Vagina (tissue), 2 donors: ENCODE measurements around the gene SLX4IP. TPM values are rescaled to one million over a fixed set of nuclear protein-coding genes. Genes with fewer than 3 reads are reported as not detected.

Experiments used
- DNase-seq, 2 donors: peaks; one replicate each; pipeline ENCODE4 v3.0.0-alpha.2; 2017; ENCODE audit errors: extremely low spot score in 2 of 2
- H3K27ac ChIP-seq: fragments of 200-600 bp; sonication (generic); one replicate; pipeline ENCODE4 v1.5.1; 2019
- H3K27me3 ChIP-seq: fragments of 200-600 bp; sonication (generic); one replicate; pipeline ENCODE4 v1.5.1; 2019
- H3K36me3 ChIP-seq, 2 donors: fragments of 200-600 bp; sonication (generic); one replicate each; pipeline ENCODE4 v1.5.1; 2017 to 2019
- H3K4me1 ChIP-seq: fragments of 200-600 bp; sonication (generic); one replicate; pipeline ENCODE4 v1.5.1; 2019
- H3K4me3 ChIP-seq, 2 donors: fragments of 200-600 bp; sonication (generic); 1 replicate in 1 of 2; 2 replicates in 1 of 2; pipeline ENCODE4 v1.5.1; 2016 to 2019
- H3K9me3 ChIP-seq: fragments of 200-600 bp; sonication (generic); one replicate; pipeline ENCODE4 v1.5.1; 2019
- CTCF ChIP-seq, 3 experiments: fragments of 450-650 bp in 2 of 3; fragments of 200-600 bp in 1 of 3; sonication (generic) in 1 of 3; IDR thresholded peaks; one replicate each; pipeline ENCODE4 v1.5.1; 2017 to 2019; ENCODE audit warnings: antibody characterized with exemption in 3 of 3, mild to moderate bottlenecking in 2 of 3, moderate library complexity in 2 of 3
- POLR2A ChIP-seq, 2 donors: fragments of 450-650 bp; IDR thresholded peaks; one replicate each; pipeline ENCODE4 v1.6.1; 2017; ENCODE audit warnings: antibody characterized with exemption in 2 of 2, mild to moderate bottlenecking in 2 of 2, moderate library complexity in 2 of 2
- POLR2AphosphoS5 ChIP-seq, 2 donors: sonication (generic); formaldehyde crosslinking; IDR thresholded peaks; one replicate each; pipeline ENCODE4 v1.9.0; 2017; ENCODE audit warnings: antibody characterized with exemption in 2 of 2, mild to moderate bottlenecking in 2 of 2, low read depth in 1 of 2; ENCODE audit not compliant: insufficient read depth in 1 of 2
- intact Hi-C: fragments of 100-400 bp; cut with DNase I; formaldehyde crosslinking; loops from one replicate; pipeline ENCODE4 v1.15.1; 2023
- total RNA-seq: library from RNA; depleted of rRNA; stranded (reverse); fragments of >200 nt; gene quantifications from one replicate; pipeline ENCODE4 v1.2.3, GENCODE V29; 2016

The SLX4IP gene
- total RNA-seq, 1 donor from 2014 or later, result 4.9 TPM

- Histone ChIP-seq H3K36me3 (peaks cover 0 to 83% of the 10 kb centered on the region in 2 donors), H3K9me3 (no peaks in the 10 kb centered on the region), H3K27ac (peak overlapping the region; percentile 97), H3K27me3 (no peaks in the 10 kb centered on the region), H3K4me3 (no peak overlapping the region), H3K4me1 (peaks cover 65% of the 10 kb centered on the region)
- TF ChIP-seq POLR2A (IDR thresholded peaks at IDR 0.05), result no peak
- no peak for TF ChIP-seq CTCF (IDR thresholded peaks at IDR 0.05)
- TF ChIP-seq POLR2AphosphoS5 (IDR thresholded peaks at IDR 0.05; ENCODE audit: insufficient read depth in 1 of 2, low read depth in 1 of 2), result no peak
- DNase-seq, result no peak
- intact Hi-C loops, result no loop called here
These were observed 214.7 kb downstream of the SLX4IP start for GRCh38 chr20:10649797-10650160.

- no peaks in the 10 kb centered on the region for H3K9me3 ChIP-seq
- no peak overlapping the region for H3K4me3 ChIP-seq
- no peaks in the 10 kb centered on the region for H3K27me3 ChIP-seq
- H3K4me1 ChIP-seq, result peaks cover 82% of the 10 kb centered on the region
- no peak for DNase-seq
- H3K27ac ChIP-seq, result peak overlapping the region; percentile 97
- TF ChIP-seq POLR2A (IDR thresholded peaks at IDR 0.05) (no peak), POLR2AphosphoS5 (IDR thresholded peaks at IDR 0.05; ENCODE audit: insufficient read depth in 1 of 2, low read depth in 1 of 2) (no peak), CTCF (IDR thresholded peaks at IDR 0.05) (no peak)
- peaks cover 0 to 75% of the 10 kb centered on the region in 2 donors for H3K36me3 ChIP-seq
- intact Hi-C loops, result no loop called here
These were observed 216.3 kb downstream of the SLX4IP start for GRCh38 chr20:10651227-10651990.

GRCh38 chr20:10652185-10652584, 217.1 kb downstream of the SLX4IP start:
- H3K36me3 ChIP-seq, result peaks cover 0 to 72% of the 10 kb centered on the region in 2 donors
- no peaks in the 10 kb centered on the region for H3K27me3 ChIP-seq
- H3K27ac ChIP-seq, result peak overlapping the region; percentile 97
- TF ChIP-seq POLR2A (IDR thresholded peaks at IDR 0.05) (no peak), CTCF (IDR thresholded peaks at IDR 0.05) (no peak), POLR2AphosphoS5 (IDR thresholded peaks at IDR 0.05; ENCODE audit: insufficient read depth in 1 of 2, low read depth in 1 of 2) (no peak)
- no peaks in the 10 kb centered on the region for H3K9me3 ChIP-seq
- DNase-seq, result no peak
- H3K4me3 ChIP-seq, result peak overlapping the region in 1 of 2 donors; percentile 3
- peaks cover 87% of the 10 kb centered on the region for H3K4me1 ChIP-seq
- intact Hi-C loops, result no loop called here

GRCh38 chr20:10652660-10653261, 217.7 kb downstream of the SLX4IP start:
- Histone ChIP-seq H3K4me1 (peaks cover 87% of the 10 kb centered on the region), H3K9me3 (no peaks in the 10 kb centered on the region), H3K27ac (peak overlapping the region; percentile 97), H3K27me3 (no peaks in the 10 kb centered on the region), H3K4me3 (peak overlapping the region in 1 of 2 donors; percentile 3), H3K36me3 (peaks cover 0 to 72% of the 10 kb centered on the region in 2 donors)
- intact Hi-C loops, result no loop called here
- TF ChIP-seq POLR2AphosphoS5 (IDR thresholded peaks at IDR 0.05; ENCODE audit: insufficient read depth in 1 of 2, low read depth in 1 of 2), result no peak
- no peak for DNase-seq

GRCh38 chr20:10653599-10654249, 218.6 kb downstream of the SLX4IP start:
- peaks cover 94% of the 10 kb centered on the region for H3K4me1 ChIP-seq
- intact Hi-C loops, result no loop called here
- H3K4me3 ChIP-seq, result peak overlapping the region; percentile 11 to 23
- H3K27me3 ChIP-seq, result no peaks in the 10 kb centered on the region
- DNase-seq, result no peak
- peaks cover 0 to 71% of the 10 kb centered on the region in 2 donors for H3K36me3 ChIP-seq
- H3K9me3 ChIP-seq, result no peaks in the 10 kb centered on the region
- peak overlapping the region; percentile 97 for H3K27ac ChIP-seq
- TF ChIP-seq CTCF (IDR thresholded peaks at IDR 0.05), result no peak
- TF ChIP-seq POLR2AphosphoS5 (IDR thresholded peaks at IDR 0.05; ENCODE audit: insufficient read depth in 1 of 2, low read depth in 1 of 2), result no peak
